22Rv1 (cell line): ENCODE results near the gene IL4R.

Experiments used
- H3K27ac ChIP-seq: fragments of 450-650 bp; 2 replicates; pipeline ENCODE4 v1.5.1; 2017
- CTCF ChIP-seq: fragments of 450-650 bp; IDR thresholded peaks from 2 replicates; pipeline ENCODE4 v1.5.1; 2017; ENCODE audit warnings: mild to moderate bottlenecking
- ZFX ChIP-seq: fragments of 450-650 bp; IDR thresholded peaks from 2 replicates; pipeline ENCODE4 v1.6.1; 2017; ENCODE audit warnings: antibody characterized with exemption, borderline replicate concordance

Gene IL4R

GRCh38 chr16:27317320-27317719 lies 3.5 kb downstream of the IL4R start:
- H3K27ac ChIP-seq = no peak overlapping the region
- TF ChIP-seq CTCF (no peak), ZFX (no peak)

GRCh38 chr16:27317738-27318391 lies 4.1 kb downstream of the IL4R start:
- TF ChIP-seq ZFX = no peak
- TF ChIP-seq CTCF = no peak
- H3K27ac ChIP-seq = no peak overlapping the region

GRCh38 chr16:27318392-27319256 lies 4.8 kb downstream of the IL4R start:
- TF ChIP-seq ZFX = no peak
- no peak for TF ChIP-seq CTCF
- no peak overlapping the region for H3K27ac ChIP-seq

- TF ChIP-seq ZFX (no peak), CTCF (no peak)
- H3K27ac ChIP-seq = no peak overlapping the region
Measured at GRCh38 chr16:27319257-27319965, 5.6 kb downstream of the IL4R start.

- no peak for TF ChIP-seq ZFX
- TF ChIP-seq CTCF = no peak
- H3K27ac ChIP-seq = no peak overlapping the region
Measured at GRCh38 chr16:27320261-27321012, 6.7 kb downstream of the IL4R start.

- TF ChIP-seq ZFX (no peak), CTCF (no peak)
- no peak overlapping the region for H3K27ac ChIP-seq
Measured at GRCh38 chr16:27321013-27321915, 7.5 kb downstream of the IL4R start.
